Measurements from ENCODE around the gene SLC2A10. TPM values are rescaled to one million over a fixed set of nuclear protein-coding genes. Genes with fewer than 3 reads are reported as not detected.
A peak's percentile ranks its signal among the peaks of the same experiment; 100 is the strongest.

Gene SLC2A10
- polyA plus RNA-seq (2013, experiment 1 of 2): 16.6 TPM
- polyA plus RNA-seq (2013, experiment 2 of 2): 15.3 TPM

DNA sequence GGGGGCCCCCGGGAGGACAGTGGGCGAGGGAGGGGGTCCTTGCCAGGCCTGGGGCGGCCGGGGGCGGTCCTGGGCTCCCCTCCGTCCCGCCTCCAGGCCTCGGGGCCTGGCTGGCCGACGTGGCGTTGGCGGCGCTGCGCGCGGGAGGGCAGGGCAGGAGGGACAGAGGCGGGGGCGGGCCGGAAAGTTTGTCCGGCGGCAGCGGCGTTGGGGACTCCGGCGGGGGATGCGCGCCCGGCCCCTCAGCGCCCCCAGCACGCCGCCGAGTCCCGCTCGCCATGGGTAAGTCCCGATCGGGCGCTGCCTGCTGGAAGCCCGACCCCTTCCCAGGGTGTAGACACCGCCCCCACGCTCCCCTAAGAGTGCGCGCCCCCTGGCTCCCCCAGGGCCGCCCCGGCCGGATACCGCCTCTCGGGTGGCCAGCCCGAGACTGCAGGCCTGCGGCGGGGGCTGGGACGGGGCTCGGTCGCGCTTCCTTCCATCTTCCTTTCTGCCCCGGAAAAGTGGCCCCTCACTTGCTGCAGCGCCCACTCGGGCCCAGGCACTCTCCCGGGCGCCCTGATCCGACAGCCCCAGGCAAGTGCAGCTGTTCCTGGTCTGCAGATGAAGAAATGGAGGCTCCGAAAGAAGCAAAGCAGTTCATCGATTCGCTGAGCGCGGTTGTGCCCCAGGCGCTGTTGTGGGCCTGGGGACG, at the start of gene SLC2A10:
Gene SLC2A10, plus strand, starts transcription at position 191 of the 694 bp plus-strand sequence. Its CDS starts 88 bp downstream, at position 279.
- peaks cover 9% of the 10 kb centered on the region for H3K4me1 ChIP-seq (ENCODE audit: control insufficient read depth, insufficient read depth, low read length, poor library complexity, severe bottlenecking)
- H3K27ac ChIP-seq (ENCODE audit: low read depth, low read length, severe bottlenecking): peak within 1 kb of the TSS; percentile 64
- WGBS, 2 experiments (ENCODE audit: insufficient coverage in 2 of 2): 2 to 4% methylated on average over 44 to 51 of the region's 67 CpGs

DNA sequence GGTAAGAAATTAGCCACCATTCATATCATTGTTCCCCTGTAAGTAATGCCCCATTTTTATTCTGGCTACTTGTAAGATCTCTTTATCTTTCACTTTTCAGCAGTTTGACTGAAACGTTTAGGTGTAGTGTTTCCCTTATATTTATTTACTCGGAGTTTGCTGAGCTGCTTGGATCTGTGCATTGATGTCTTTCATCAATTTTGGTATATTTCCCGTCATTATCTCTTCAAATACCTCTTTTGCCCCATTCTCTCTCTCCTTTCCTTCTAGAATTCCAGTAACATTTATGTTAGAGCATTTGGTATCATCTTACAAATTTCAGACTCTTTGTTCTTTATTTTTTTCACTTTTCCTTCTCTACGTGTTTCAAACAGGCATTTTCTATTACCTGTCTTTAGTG, 49.0 kb upstream of the SLC2A10 start:
- Histone ChIP-seq H3K9me3 (ENCODE audit: control insufficient read depth, low read length) (peaks cover 2% of the 10 kb centered on the region), H3K4me1 (ENCODE audit: control insufficient read depth, insufficient read depth, low read length, poor library complexity, severe bottlenecking) (no peaks in the 10 kb centered on the region), H3K4me3 (ENCODE audit: extremely low read depth, insufficient read depth, low read length, poor library complexity, severe bottlenecking) (no peak overlapping the region), H3K36me3 (ENCODE audit: control insufficient read depth, insufficient read depth, low read length) (no peaks in the 10 kb centered on the region), H3K27ac (ENCODE audit: low read depth, low read length, severe bottlenecking) (no peak overlapping the region)
- WGBS, 2 experiments (ENCODE audit: insufficient coverage in 2 of 2): no CpG with 5 or more reads among the region's 4 CpGs

More for the DNA sequence above, at the start of gene SLC2A10:
- Histone ChIP-seq H3K36me3 (ENCODE audit: control insufficient read depth, insufficient read depth, low read length) (no peaks in the 10 kb centered on the region), H3K9me3 (ENCODE audit: control insufficient read depth, low read length) (peaks cover 10% of the 10 kb centered on the region), H3K4me3 (ENCODE audit: extremely low read depth, insufficient read depth, low read length, poor library complexity, severe bottlenecking) (peak within 1 kb of the TSS; percentile 61)

DNA sequence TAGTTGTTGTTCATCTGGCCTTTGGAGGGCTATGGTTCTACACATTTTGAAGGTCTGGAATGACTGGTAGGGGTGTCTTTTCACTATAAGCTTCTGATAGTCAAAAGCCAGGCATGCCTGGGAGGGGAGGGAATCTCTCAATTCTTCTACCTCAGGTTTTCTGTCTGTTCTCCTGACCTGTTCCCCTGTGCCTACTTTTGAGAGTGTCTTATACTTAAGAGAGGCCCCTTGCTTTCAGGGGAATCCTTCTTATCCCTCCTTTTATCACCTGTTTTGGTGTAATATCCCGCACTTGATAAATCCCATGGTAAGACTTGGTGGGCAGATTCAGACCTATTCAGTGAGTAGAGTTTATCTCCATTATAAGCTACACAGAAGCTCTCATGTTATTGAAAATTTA, 47.8 kb upstream of the SLC2A10 start:
- no CpG with 5 or more reads among the region's 1 CpG for WGBS, 2 experiments (ENCODE audit: insufficient coverage in 2 of 2)
- Histone ChIP-seq H3K9me3 (ENCODE audit: control insufficient read depth, low read length) (peaks cover 2% of the 10 kb centered on the region), H3K27ac (ENCODE audit: low read depth, low read length, severe bottlenecking) (no peak overlapping the region), H3K36me3 (ENCODE audit: control insufficient read depth, insufficient read depth, low read length) (no peaks in the 10 kb centered on the region), H3K4me3 (ENCODE audit: extremely low read depth, insufficient read depth, low read length, poor library complexity, severe bottlenecking) (no peak overlapping the region), H3K4me1 (ENCODE audit: control insufficient read depth, insufficient read depth, low read length, poor library complexity, severe bottlenecking) (no peaks in the 10 kb centered on the region)

DNA sequence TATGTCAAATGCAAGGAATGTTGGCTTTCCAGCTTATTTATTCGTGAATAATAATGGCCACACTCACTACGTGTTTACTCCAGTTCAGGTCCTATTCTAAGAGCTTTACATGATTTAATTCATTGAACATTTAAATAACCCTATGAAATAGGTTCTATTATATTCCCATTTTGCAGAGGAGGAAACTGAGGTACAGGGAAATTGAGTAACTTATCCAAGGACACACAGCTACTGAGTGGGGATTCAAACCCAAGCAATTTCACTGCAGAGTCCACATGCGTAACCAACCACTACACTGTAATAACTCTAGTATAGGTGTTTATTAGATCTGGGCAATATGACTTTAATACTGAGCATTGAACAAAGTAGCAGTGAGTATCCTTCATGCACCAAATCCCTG, 45.9 kb upstream of the SLC2A10 start:
- Histone ChIP-seq H3K9me3 (ENCODE audit: control insufficient read depth, low read length) (no peaks in the 10 kb centered on the region), H3K27ac (ENCODE audit: low read depth, low read length, severe bottlenecking) (no peak overlapping the region), H3K4me3 (ENCODE audit: extremely low read depth, insufficient read depth, low read length, poor library complexity, severe bottlenecking) (no peak overlapping the region), H3K4me1 (ENCODE audit: control insufficient read depth, insufficient read depth, low read length, poor library complexity, severe bottlenecking) (no peaks in the 10 kb centered on the region), H3K36me3 (ENCODE audit: control insufficient read depth, insufficient read depth, low read length) (no peaks in the 10 kb centered on the region)
- no CpG with 5 or more reads among the region's 3 CpGs for WGBS, 2 experiments (ENCODE audit: insufficient coverage in 2 of 2)

DNA sequence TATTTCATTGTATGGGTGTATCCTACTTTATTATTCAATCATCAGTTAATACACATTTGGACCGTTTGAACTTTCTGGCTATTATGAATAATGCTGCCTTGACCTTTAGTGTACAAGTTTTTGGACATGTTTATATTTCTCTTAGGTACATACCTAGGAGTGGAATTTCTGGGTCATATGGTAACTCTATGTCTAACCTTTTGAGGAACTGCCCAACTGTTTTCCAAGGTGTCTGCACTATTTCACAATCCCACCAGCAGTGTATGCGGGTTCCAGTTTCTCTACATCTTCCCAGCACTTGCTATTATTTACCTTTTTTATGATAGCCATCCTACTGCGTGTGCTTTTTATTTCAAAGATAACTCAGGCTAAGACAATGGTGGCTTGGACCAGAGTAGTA, 43.8 kb upstream of the SLC2A10 start:
- Histone ChIP-seq H3K9me3 (ENCODE audit: control insufficient read depth, low read length) (peaks cover 5% of the 10 kb centered on the region), H3K4me3 (ENCODE audit: extremely low read depth, insufficient read depth, low read length, poor library complexity, severe bottlenecking) (no peak overlapping the region), H3K27ac (ENCODE audit: low read depth, low read length, severe bottlenecking) (no peak overlapping the region), H3K4me1 (ENCODE audit: control insufficient read depth, insufficient read depth, low read length, poor library complexity, severe bottlenecking) (no peaks in the 10 kb centered on the region), H3K36me3 (ENCODE audit: control insufficient read depth, insufficient read depth, low read length) (no peaks in the 10 kb centered on the region)
- 90 to 92% methylated on average over 2 of the region's 3 CpGs for WGBS, 2 experiments (ENCODE audit: insufficient coverage in 2 of 2)

DNA sequence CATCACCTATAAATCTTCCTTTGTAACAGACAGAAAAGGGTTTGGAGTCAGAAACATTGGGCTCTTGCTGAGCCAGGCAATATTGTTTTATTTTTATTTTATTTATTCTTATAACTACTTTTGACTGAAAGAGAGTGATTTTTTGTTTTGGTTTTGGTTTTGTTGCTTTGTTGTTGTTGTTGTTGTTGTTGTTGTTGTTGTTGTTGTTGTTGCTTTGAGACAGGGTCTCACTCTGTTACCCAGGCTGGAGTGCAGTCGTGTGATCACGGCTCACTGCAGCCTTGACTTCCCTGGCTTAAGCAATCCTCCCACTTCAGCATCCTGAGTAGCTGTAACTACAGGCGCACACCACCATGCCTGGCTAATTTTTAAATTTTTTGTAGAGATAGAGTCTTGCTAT, 43.1 kb upstream of the SLC2A10 start:
- Histone ChIP-seq H3K27ac (ENCODE audit: low read depth, low read length, severe bottlenecking) (no peak overlapping the region), H3K4me1 (ENCODE audit: control insufficient read depth, insufficient read depth, low read length, poor library complexity, severe bottlenecking) (no peaks in the 10 kb centered on the region), H3K4me3 (ENCODE audit: extremely low read depth, insufficient read depth, low read length, poor library complexity, severe bottlenecking) (no peak overlapping the region), H3K9me3 (ENCODE audit: control insufficient read depth, low read length) (peaks cover 10% of the 10 kb centered on the region), H3K36me3 (ENCODE audit: control insufficient read depth, insufficient read depth, low read length) (no peaks in the 10 kb centered on the region)
- 100% methylated on average over 3 of the region's 3 CpGs; no CpG with 5 or more reads in 1 of the 2 experiments for WGBS, 2 experiments (ENCODE audit: insufficient coverage in 2 of 2)

DNA sequence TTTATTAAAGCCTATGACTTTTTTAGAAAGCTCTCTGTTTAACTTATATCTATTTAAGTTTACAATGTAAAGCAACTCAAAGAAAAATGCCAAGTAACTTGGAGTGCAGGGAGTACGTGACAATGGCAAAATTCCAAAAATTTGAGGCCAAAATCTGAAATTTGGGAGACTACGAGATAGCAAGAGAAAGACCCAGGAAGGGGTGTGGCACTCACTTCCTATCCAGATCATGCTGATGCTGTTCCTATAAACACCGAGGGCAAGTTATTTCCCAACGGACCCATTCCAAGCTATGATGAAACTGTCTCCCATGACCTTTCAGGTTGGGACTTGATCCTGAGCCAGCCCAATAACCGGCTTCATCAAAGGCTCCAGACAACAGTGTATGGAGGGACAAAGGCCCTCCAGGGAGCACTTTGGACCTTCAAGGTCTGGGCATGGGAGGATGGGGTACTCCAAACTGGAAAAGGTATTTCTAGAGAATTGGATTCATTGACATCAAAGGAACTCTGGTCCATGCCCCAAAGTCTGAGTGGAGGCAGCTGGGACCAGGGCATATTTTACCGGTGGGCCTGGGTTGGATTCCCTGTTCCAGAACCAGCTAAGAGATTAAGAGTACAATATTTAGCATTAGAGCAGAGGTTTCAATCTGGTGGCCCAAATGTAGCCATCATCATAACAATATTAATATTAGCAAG, 42.5 kb upstream of the SLC2A10 start:
- Histone ChIP-seq H3K4me1 (ENCODE audit: control insufficient read depth, insufficient read depth, low read length, poor library complexity, severe bottlenecking) (no peaks in the 10 kb centered on the region), H3K27ac (ENCODE audit: low read depth, low read length, severe bottlenecking) (no peak overlapping the region), H3K4me3 (ENCODE audit: extremely low read depth, insufficient read depth, low read length, poor library complexity, severe bottlenecking) (no peak overlapping the region), H3K36me3 (ENCODE audit: control insufficient read depth, insufficient read depth, low read length) (no peaks in the 10 kb centered on the region), H3K9me3 (ENCODE audit: control insufficient read depth, low read length) (peaks cover 10% of the 10 kb centered on the region)
- 87 to 95% methylated on average over 6 of the region's 6 CpGs for WGBS, 2 experiments (ENCODE audit: insufficient coverage in 2 of 2)

DNA sequence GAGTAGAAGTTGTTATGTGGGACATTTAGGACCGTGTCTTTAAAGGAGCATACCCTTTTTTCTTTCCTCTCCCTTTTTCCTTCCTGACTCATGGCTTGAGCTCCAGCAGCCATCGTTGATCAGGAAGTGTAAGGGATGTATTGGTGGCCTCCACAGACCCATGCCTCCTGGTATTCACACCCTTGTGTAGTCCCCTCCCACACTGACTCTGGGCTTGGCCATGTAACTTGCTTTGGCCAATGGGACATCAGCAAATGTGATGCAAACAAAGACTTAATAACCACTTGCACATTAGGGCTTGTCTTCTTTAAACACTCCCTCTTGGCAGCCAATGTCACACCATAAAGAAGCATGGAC, 39.2 kb upstream of the SLC2A10 start:
- no CpG with 5 or more reads among the region's 2 CpGs for WGBS, 2 experiments (ENCODE audit: insufficient coverage in 2 of 2)
- Histone ChIP-seq H3K36me3 (ENCODE audit: control insufficient read depth, insufficient read depth, low read length) (no peaks in the 10 kb centered on the region), H3K4me3 (ENCODE audit: extremely low read depth, insufficient read depth, low read length, poor library complexity, severe bottlenecking) (no peak overlapping the region), H3K4me1 (ENCODE audit: control insufficient read depth, insufficient read depth, low read length, poor library complexity, severe bottlenecking) (peaks cover 5% of the 10 kb centered on the region), H3K9me3 (ENCODE audit: control insufficient read depth, low read length) (peaks cover 10% of the 10 kb centered on the region), H3K27ac (ENCODE audit: low read depth, low read length, severe bottlenecking) (no peak overlapping the region)

DNA sequence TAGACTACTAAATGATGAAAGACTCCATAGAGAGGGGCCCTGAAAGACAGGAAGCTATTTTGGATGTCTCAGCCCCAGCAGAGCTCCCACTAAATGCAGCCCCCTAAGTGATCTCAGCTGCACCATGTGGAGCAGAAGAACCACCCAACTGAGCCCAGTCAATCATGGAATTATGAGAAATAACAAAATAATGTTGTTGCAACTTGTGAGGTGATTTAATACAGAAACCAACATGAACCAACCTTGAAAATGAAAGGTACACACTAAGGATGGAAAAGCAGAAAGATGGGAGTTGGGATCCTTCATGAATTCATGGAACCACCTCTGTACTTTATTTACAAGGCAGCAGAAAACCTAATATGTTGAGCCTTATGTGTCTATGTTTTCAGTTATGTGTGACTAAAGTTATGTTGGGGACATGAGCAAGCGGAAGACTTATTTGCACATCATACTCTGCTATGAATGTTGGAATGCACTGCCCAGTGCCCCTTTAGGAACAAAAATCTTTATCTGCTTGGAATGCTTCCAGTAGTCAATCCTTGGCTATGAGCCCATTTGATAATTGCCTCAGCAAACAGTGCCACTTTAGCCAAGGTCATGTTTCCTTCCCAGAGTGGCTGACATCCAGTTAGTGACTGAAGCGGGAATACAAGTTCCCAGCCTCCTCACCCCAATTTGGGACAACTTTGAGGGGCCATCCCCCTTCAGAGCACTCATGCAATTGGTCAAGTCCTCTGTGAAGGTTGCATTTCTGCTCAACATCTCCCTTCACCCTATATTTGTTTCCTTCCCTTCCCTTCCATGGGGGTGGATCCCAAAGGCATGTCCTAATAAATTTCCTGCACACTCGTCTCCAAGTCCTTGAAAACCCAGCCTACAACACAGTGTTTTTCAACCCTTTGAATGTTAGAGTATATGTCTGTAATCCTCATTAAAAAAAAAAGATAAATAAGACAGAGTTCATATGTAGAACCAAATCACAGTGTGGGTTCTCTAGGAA, 38.6 kb upstream of the SLC2A10 start:
- Histone ChIP-seq H3K4me3 (ENCODE audit: extremely low read depth, insufficient read depth, low read length, poor library complexity, severe bottlenecking) (no peak overlapping the region), H3K36me3 (ENCODE audit: control insufficient read depth, insufficient read depth, low read length) (no peaks in the 10 kb centered on the region), H3K4me1 (ENCODE audit: control insufficient read depth, insufficient read depth, low read length, poor library complexity, severe bottlenecking) (peaks cover 5% of the 10 kb centered on the region), H3K27ac (ENCODE audit: low read depth, low read length, severe bottlenecking) (no peak overlapping the region), H3K9me3 (ENCODE audit: control insufficient read depth, low read length) (peaks cover 10% of the 10 kb centered on the region)
- 82 to 100% methylated on average over 2 of the region's 3 CpGs for WGBS, 2 experiments (ENCODE audit: insufficient coverage in 2 of 2)

DNA sequence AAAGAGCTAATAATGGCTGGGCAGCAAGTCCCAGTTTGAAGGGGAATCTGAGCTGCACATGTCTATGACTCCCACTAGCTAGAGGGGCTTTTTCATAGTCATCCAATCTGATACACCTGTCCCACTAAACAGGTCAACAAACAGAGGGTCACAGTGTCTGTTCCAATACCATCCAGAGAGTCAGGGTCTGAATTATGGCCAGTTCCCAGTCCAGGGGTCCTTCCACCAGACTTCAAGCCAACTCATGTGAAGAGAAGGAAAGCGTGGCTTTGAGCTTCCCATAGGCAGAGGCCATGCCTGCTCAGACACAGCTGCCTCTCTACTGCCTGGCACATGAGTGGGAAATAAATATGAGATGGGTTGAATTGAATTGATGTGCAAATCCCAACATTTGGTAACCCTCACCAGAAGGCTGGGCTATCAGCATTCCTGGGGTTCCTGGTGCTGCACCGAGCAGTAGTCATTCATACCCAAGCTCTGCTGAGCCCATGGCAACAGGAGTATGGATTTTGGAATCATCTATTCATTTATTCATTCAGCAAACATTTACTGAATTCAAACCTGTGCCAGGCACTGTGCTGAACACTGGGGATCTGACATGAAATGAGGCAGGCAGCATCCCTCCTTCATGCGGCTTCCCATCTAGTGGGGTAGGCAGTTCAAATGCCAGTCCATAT, 37.4 kb upstream of the SLC2A10 start:
- no peaks in the 10 kb centered on the region for H3K36me3 ChIP-seq (ENCODE audit: control insufficient read depth, insufficient read depth, low read length)
- H3K4me1 ChIP-seq (ENCODE audit: control insufficient read depth, insufficient read depth, low read length, poor library complexity, severe bottlenecking): peaks cover 5% of the 10 kb centered on the region
- no peak overlapping the region for H3K4me3 ChIP-seq (ENCODE audit: extremely low read depth, insufficient read depth, low read length, poor library complexity, severe bottlenecking)
- 80% methylated on average over 1 of the region's 3 CpGs for WGBS, 2 experiments (ENCODE audit: insufficient coverage in 2 of 2)
- H3K27ac ChIP-seq (ENCODE audit: low read depth, low read length, severe bottlenecking): no peak overlapping the region
- H3K9me3 ChIP-seq (ENCODE audit: control insufficient read depth, low read length): peaks cover 10% of the 10 kb centered on the region

Data from mesodermal cell (in vitro differentiated cells).